Frontal cortex (tissue), 1 donor: ENCODE measurements around the gene HTR1E. TPM values are rescaled to one million over a fixed set of nuclear protein-coding genes. Genes with fewer than 3 reads are reported as not detected.

Experiments
- small RNA-seq: library from RNA; depleted of rRNA; stranded (forward); fragments of <200 nt; gene quantifications from one replicate; pipeline ENCODE3, GENCODE V24; 2014
- total RNA-seq: library from RNA; depleted of rRNA; stranded (reverse); fragments of >200 nt; gene quantifications from one replicate; pipeline ENCODE4 v1.2.3, GENCODE V29; 2014

HTR1E gene
- total RNA-seq, 1 donor from 2014 or later = under 0.01 TPM

Small RNAs within 50 kb of the gene (small RNA-seq; reads per million reads assigned to genes)
- gene AL157777.2 = not detected
- gene MTHFD2P2 = not detected

Other genes with a start within 250 kb of the HTR1E start
- not detected for gene CGA, start 157.6 kb downstream of the HTR1E start, total RNA-seq
- 124 TPM for gene ZNF292, start 218.0 kb downstream of the HTR1E start, total RNA-seq